DMS53 treated with DMSO at 0.1 percent for 48 hours (cell line): Measurements from ENCODE around the gene HMCN1.

Source experiments
- DNase-seq: peaks from one replicate; lab custom pipeline; 2025; ENCODE audit not compliant: unreplicated experiment; lab: John Stamatoyannopoulos, UW

HMCN1 gene

GRCh38 chr1:185733818-185734735 lies at the start of gene HMCN1:
Gene HMCN1 (plus strand): TSS chr1:185734391. CDS start chr1:185734780, 389 bp downstream.
- peak; percentile 27 for DNase-seq

GRCh38 chr1:185686821-185687778 lies 47.1 kb upstream of the HMCN1 start:
- no peak for DNase-seq

GRCh38 chr1:185690527-185690926 lies 43.7 kb upstream of the HMCN1 start:
- DNase-seq, result no peak

- DNase-seq, result no peak
These were observed 40.5 kb upstream of the HMCN1 start for GRCh38 chr1:185693654-185694053.

- no peak for DNase-seq
These were observed 40.1 kb upstream of the HMCN1 start for GRCh38 chr1:185694081-185694480.

- no peak for DNase-seq
These were observed 38.9 kb upstream of the HMCN1 start for GRCh38 chr1:185695299-185695698.

GRCh38 chr1:185696422-185697150 lies 37.6 kb upstream of the HMCN1 start:
- DNase-seq, result peak; percentile 98

GRCh38 chr1:185699874-185700273 lies 34.3 kb upstream of the HMCN1 start:
- no peak for DNase-seq

- DNase-seq, result no peak
These were observed 32.5 kb upstream of the HMCN1 start for GRCh38 chr1:185701650-185702049.

GRCh38 chr1:185704181-185704580 lies 30.0 kb upstream of the HMCN1 start:
- no peak for DNase-seq

GRCh38 chr1:185716095-185716494 lies 18.1 kb upstream of the HMCN1 start:
- no peak for DNase-seq

GRCh38 chr1:185719021-185719420 lies 15.2 kb upstream of the HMCN1 start:
- DNase-seq, result no peak

- DNase-seq, result peak; percentile 45
These were observed 13.4 kb upstream of the HMCN1 start for GRCh38 chr1:185720633-185721272.

GRCh38 chr1:185721553-185721952 lies 12.6 kb upstream of the HMCN1 start:
- DNase-seq, result no peak

- DNase-seq, result no peak
These were observed 12.1 kb upstream of the HMCN1 start for GRCh38 chr1:185722098-185722497.

GRCh38 chr1:185727726-185728125 lies 6.5 kb upstream of the HMCN1 start:
- no peak for DNase-seq

- DNase-seq, result no peak
These were observed 2.7 kb upstream of the HMCN1 start for GRCh38 chr1:185731446-185731845.

GRCh38 chr1:185732951-185733350 lies 1.2 kb upstream of the HMCN1 start:
- no peak for DNase-seq

- DNase-seq, result no peak
These were observed 924 bp downstream of the HMCN1 start for GRCh38 chr1:185734929-185735700.

GRCh38 chr1:185735701-185736064 lies 1.5 kb downstream of the HMCN1 start:
- no peak for DNase-seq
